ENCODE results near the gene STX7.

GRCh38 chr6:132484680-132485018 lies 28.3 kb downstream of the STX7 start:
- TF ChIP-seq CTCF (IDR thresholded peaks at IDR 0.05; ENCODE audit: low read depth, low read length), result no peak
- TF ChIP-seq MAX (IDR thresholded peaks at IDR 0.05; ENCODE audit: low read depth, low read length), result no peak
- TF ChIP-seq MYC (IDR thresholded peaks at IDR 0.05; ENCODE audit: low read depth, low read length), result no peak
- no peak for TF ChIP-seq POLR2A (IDR thresholded peaks at IDR 0.05; ENCODE audit: extremely low read depth, insufficient read length)
